Right ventricle myocardium superior (tissue), 1 donor: ENCODE measurements around the gene EBF3. TPM values are rescaled to one million over a fixed set of nuclear protein-coding genes. Genes with fewer than 3 reads are reported as not detected.

ENCODE experiments used
- ATAC-seq: fragments of 200-7000 bp; cut with Tn5 transposase; one replicate; pipeline ENCODE4 v1.9.1; 2020; ENCODE audit warnings: mild to moderate bottlenecking; ENCODE audit not compliant: poor library complexity
- DNase-seq: peaks from one replicate; pipeline ENCODE4 v3.0.0-alpha.2; 2020
- intact Hi-C: fragments of 100-400 bp; cut with DNase I; formaldehyde crosslinking; loops from one replicate; pipeline ENCODE4 v1.11.2; 2022
- total RNA-seq: library from RNA; stranded (reverse); fragmentation: NEBNext Ultra II Directional; extraction: Animal tissue kit (Norgen Biotek cat#: 25700); gene quantifications from one replicate; pipeline ENCODE4 v1.2.1, GENCODE V29; 2021
- donor health status: DM: no; HTN: yes; CAD: no; lungs with severe emphysema.

EBF3 gene
- total RNA-seq, 1 donor from 2014 or later: 6.2 TPM

GRCh38 chr10:129972966-129973673 is 9.0 kb upstream of the EBF3 start:
- ATAC-seq (no peak), DNase-seq (no peak)
- intact Hi-C loops: loop anchor here (5.0 kb wide), 1 partner anchor 941 kb away; no protein-coding TSS in a partner anchor

DNA sequence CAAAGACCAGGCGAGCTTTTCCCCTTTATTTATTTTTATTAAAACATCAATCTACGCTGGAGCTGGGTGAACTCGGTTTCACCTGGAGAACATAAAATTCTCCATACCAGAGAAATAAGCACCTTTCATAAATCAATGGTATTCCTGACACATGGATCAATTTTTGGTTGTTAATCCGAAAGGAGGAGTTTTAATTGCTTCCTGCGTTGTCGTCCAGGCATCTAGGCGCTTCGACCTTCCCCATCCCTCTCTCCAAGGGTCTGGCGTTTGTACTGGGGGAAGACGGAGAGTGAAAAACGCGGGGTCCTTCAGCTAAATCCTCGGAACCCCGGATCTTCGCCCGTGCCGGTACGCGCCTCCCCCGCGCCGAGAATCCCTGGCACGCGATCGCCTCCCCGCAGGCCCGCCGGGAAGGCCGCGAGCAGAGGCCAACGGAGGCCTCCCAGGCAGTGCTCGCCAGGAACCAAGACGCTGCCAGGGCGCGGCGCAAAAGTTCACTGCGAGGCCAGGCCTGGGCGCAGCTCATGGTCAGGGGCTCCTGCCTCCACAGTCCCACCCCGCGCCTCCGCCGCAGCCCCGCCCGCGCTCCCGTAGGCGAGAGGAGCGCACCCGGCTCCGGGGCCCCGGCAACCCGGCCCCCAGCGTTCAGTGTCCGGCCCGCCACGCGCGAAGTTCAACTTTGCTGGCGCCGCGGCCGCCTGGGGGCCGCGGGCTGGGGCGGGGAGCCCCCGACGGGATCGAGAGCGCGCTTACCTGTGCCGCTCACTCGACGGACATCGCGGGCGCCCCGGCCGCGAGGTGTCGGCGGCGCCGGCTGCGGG is 8.3 kb upstream of the EBF3 start:
- ATAC-seq: peak; percentile 52
- intact Hi-C loops: loop anchor here (5.0 kb wide), 1 partner anchor 940 kb away; no protein-coding TSS in a partner anchor

DNA sequence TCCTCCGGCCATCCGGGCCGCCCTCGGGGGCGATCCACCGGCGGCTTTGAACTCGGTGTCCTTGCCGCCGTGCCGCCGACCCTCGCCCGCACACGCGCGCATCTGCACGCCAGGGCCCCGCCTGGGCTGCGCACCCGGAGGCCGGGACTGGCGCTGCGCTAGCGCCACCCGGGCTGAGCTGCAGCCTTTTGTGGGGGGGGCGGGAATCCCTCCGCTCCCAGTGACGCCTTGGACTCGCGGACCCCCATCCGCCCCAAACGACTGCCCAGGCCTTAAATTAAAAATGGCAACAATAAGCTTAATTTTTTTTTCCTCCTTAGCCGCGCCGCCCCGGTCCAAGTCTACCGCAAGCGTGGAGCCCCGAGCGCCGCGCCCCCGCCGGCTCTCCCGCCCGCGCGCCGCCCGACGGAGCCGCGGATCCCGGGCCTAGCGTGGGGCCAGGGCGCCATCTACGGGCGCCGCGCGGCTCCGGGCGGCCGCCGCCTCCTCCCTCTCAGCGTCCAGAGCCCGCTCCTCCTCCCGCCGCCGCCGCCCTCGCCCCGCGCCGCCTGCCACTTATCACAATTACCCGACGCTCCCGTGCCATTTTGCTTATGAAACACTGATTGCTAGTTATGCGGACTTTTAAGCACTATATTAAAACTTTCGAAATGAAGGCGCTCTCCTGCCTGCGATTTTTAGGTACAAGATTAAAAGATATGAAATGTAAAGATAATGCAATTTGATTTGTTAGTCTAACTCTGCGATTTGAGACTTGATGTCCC is 7.5 kb upstream of the EBF3 start:
- intact Hi-C loops: loop anchor here (5.0 kb wide), 1 partner anchor 939 kb away; no protein-coding TSS in a partner anchor
- DNase-seq (peak; percentile 78), ATAC-seq (peak; percentile 94)

More for the DNA sequence above, 8.3 kb upstream of the EBF3 start:
- DNase-seq: peak; percentile 55

- DNase-seq (no peak), ATAC-seq (no peak)
- intact Hi-C loops: loop anchor here (5.0 kb wide), 1 partner anchor 938 kb away; no protein-coding TSS in a partner anchor
These were observed 6.6 kb upstream of the EBF3 start for GRCh38 chr10:129970465-129971364.

DNA sequence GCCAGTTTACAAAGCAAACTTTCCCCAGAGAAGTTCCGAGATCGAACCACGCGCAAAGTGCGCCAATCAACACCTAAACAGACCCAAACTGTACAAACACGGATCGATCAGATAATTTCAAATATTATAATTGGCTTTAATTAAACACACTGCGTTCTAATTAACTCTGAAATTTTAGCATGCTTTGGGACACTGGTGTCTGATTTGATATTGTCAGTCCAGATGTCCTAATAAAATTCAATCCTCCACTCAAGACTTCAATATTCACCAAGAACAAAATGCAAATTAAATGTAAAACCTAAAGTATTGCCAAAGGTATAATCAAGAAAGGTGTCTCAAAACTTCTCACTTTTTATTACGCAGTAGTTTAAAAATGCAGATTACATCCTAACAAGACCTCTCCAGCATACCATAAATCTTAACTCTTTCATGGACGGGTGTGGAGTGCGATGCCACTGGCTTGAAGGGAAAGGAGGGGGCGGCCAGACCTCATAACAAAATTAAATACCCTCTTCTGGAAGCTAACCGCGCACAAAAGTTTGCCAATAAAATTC is 5.9 kb upstream of the EBF3 start:
- DNase-seq (no peak), ATAC-seq (no peak)
- intact Hi-C loops: loop anchor here (5.0 kb wide), 2 partner anchors 78 to 938 kb away; no protein-coding TSS in a partner anchor

DNA sequence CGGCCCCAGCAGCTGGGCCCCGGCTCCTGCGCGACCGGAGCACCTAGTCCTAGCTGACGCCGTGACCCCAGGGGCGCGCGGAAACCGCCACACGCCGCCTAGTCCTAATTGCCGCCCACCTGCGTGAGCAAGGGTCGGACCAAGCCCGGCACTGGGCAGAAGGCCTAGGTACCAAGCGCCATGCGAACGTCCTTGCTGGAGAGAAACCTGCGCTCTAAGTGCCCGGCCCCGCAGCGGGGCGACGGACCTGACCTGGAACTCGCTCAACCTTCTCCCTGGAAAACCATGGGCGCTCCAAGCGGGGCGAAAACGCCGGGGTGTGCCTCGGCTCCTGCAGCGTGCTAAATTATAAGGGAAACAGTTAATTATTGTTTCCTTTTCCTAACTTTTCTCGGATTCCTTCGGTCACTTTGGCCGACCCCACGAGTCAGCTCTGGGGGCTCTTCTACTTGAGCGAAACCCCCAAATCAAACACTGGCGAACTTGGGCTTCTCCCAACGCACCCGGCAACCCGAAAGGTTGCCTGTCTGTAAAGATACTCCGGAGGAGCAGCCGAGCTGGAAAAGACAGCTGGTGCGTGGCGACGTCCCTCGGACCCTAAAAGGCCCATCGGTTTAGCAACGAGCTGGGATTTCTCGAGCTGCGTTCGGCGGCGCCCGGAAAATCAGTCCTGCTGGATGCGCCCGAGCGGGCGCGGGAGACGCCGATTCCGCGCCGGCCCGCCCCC is 5.3 kb upstream of the EBF3 start:
- intact Hi-C loops: loop anchor here (5.0 kb wide), 1 partner anchor 77 kb away; no protein-coding TSS in a partner anchor
- no peak for ATAC-seq
- no peak for DNase-seq

DNA sequence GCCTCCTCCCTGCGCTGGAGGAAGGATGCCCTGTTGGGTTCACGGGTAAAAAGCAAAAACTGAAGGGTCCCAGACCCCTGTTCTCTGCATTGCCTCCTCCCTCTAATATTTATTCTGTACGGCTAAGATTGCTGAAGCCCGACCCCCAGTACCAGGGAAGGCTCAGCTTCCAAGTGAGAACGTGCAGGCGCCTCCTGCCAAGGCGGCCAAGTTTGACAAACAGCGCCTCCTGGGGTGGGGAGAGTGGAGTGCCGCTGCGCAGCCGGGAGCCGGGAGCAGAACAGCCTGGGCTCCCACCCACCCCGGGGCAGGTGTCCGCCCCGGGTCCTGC is 4.7 kb upstream of the EBF3 start:
- intact Hi-C loops: loop anchor here (5.0 kb wide), 1 partner anchor 77 kb away; no protein-coding TSS in a partner anchor
- ATAC-seq (peak; percentile 51), DNase-seq (peak; percentile 76)

- intact Hi-C loops: loop anchor here (5.0 kb wide), 1 partner anchor 76 kb away; no protein-coding TSS in a partner anchor
- ATAC-seq (no peak), DNase-seq (no peak)
These were observed 4.2 kb upstream of the EBF3 start for GRCh38 chr10:129968020-129968852.

DNA sequence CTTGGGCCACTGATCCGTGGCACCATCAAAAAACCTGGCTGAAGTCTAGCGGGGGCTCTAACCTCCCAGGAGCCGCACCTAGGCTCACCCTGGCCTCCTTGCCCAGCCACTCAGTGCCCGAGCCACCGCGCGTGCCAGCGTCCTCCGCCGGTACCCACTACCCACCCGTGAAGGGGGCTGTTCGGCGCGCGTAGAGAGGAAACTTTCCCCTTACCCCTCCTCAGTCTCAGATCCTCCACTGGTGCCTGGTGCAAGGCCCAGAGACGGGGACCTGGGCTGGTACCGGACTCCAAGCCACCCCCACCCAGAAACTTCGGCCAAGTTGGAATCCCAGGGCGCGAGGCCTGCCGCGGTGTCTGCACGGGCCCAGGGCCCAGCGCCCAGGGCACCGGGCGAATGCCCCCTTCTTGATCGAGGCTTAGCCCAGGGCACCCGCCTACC is 3.5 kb upstream of the EBF3 start:
- no peak for DNase-seq

DNA sequence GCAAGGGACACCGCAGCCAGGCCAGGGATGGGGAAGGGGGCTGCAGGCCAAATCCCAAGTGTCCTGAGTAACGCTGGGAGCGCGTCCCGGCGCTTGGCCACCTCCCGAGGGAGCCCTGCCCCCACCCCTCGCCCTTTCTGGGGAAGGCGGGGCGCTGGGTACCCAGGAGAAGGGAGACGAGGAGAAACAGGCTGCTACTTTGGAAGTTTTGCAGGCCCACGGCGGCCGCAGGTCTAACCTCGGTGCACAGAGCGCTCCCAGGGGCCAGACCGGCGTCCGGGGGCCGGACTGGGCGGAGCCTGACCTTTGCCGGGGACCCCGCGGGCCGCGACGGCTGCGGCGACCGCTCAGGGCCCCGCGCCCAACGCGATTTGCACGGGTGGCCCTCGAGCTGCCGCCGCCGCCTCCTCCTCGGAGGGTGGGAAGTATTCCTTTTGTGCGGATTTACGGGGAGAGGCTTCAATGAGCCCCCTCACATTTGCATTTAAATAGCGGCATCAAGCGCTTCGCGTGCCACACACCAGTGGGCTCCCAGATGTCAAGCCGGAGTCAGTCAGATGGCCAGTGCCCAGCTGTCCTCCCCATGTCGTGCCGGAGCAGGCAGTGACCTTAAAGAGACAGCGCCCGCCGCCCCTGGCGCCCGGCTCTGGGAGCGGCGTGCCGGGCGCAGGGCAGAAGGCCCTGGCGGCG is 3.0 kb upstream of the EBF3 start:
- intact Hi-C loops: loop anchor here (5.0 kb wide), 1 partner anchor 75 kb away; no protein-coding TSS in a partner anchor
- no peak for DNase-seq
- ATAC-seq: no peak

More for the DNA sequence above, 3.5 kb upstream of the EBF3 start:
- no peak for ATAC-seq
- intact Hi-C loops: loop anchor here (5.0 kb wide), 1 partner anchor 75 kb away; no protein-coding TSS in a partner anchor

DNA sequence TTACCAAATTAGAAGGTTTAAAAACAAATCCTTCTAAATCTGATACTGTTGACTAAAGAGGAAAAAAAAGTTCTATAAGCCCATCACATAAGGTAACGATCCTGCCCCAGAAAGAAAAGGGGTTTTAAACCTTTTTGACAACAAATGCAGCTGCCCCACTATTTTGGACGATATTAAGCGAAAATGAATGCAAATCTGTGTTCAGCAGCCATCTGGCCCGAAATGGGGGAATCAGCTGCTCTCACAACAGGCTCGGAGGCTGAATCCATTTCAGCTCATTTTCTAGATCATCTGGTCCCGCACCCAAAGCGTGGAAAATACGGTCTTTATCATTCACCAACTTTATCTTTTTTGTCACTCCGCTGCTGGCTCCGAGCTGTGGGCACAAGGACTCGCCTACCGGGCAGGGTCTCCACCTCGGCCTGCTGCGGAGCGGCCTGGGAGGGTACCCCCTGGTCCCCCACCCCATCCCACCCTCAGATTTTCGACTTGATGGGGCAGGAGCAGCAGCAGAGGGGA is 2.4 kb upstream of the EBF3 start:
- intact Hi-C loops: loop anchor here (5.0 kb wide), 1 partner anchor 74 kb away; no protein-coding TSS in a partner anchor
- no peak for DNase-seq
- no peak for ATAC-seq

DNA sequence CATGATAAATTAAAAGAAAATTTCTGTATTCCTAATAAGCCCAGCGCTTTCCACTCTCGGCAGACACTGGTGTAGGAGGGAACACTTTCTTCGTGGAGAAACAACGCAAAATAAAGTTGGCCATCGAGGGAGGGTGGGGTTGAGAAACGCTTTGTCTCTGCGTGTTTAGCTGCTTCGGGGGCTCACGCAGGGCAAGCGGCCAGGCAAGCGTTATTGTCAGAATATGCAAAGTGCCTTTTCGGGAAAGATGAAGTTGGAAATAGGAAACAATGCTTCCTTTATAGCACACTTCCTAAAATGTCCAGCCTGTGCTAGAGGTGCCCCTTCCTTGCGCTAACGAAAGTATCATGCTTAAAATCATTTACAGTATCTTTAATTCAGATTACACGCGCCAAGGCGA is 1.9 kb upstream of the EBF3 start:
- DNase-seq (no peak), ATAC-seq (no peak)
- intact Hi-C loops: loop anchor here (5.0 kb wide), 1 partner anchor 74 kb away; no protein-coding TSS in a partner anchor

DNA sequence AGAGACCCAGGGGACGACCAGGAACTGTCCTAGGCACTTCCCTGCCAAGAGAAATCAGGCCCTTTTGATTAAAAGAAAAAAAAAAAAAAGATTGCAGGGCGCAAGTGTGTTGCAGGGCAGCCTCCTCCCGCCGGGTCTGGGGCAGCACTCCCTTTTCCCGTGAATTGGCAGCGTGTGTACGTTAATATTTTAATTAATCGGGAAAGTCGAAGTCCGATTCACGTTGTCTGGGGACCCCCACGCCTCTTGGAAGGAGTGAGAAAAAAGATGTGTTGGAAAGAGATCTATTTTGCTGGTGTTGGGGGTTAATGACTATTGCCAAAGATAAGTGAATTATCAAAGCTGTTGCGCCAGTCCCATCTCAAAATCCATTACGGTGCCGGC is 1.3 kb upstream of the EBF3 start:
- no peak for ATAC-seq
- no peak for DNase-seq
- intact Hi-C loops: loop anchor here (5.0 kb wide), 1 partner anchor 73 kb away; no protein-coding TSS in a partner anchor

GRCh38 chr10:129964611-129965424 is 744 bp upstream of the EBF3 start:
- intact Hi-C loops: loop anchor here (5.0 kb wide), 1 partner anchor 73 kb away; no protein-coding TSS in a partner anchor
- no peak for ATAC-seq
- DNase-seq: peak; percentile 53
